Right atrium auricular region (tissue), 2 donors: ENCODE measurements around the gene VRK3. TPM values are rescaled to one million over a fixed set of nuclear protein-coding genes. Genes with fewer than 3 reads are reported as not detected.

ENCODE experiments used
- DNase-seq: peaks from one replicate; pipeline ENCODE4 v3.0.0-alpha.2; 2019; ENCODE audit warnings: low spot score
- H3K27ac ChIP-seq, 2 donors: fragments of 200-600 bp; sonication (generic); 1 replicate in 1 of 2; 2 replicates in 1 of 2; pipeline ENCODE4 v1.5.1; 2016 to 2019
- H3K27me3 ChIP-seq, 2 donors: fragments of 200-600 bp; sonication (generic); one replicate each; pipeline versions ENCODE4 v1.5.1 to v1.6.0; 2017 to 2019
- H3K36me3 ChIP-seq: fragments of 200-600 bp; sonication (generic); one replicate; pipeline ENCODE4 v1.5.1; 2016
- H3K4me1 ChIP-seq, 2 donors: fragments of 200-600 bp; sonication (generic); one replicate each; pipeline versions ENCODE4 v1.5.1 to v1.6.0; 2017 to 2019
- H3K4me3 ChIP-seq, 2 donors: fragments of 200-600 bp; sonication (generic); 1 replicate in 1 of 2; 2 replicates in 1 of 2; pipeline ENCODE4 v1.5.1; 2017 to 2019; ENCODE audit warnings: mild to moderate bottlenecking in 1 of 2, moderate library complexity in 1 of 2
- H3K9me3 ChIP-seq, 2 donors: fragments of 200-600 bp; sonication (generic); one replicate each; pipeline ENCODE4 v1.5.1; 2019
- CTCF ChIP-seq, 2 donors: fragments of 200-600 bp; sonication (generic); IDR thresholded peaks; one replicate each; pipeline ENCODE4 v1.5.1; 2019; ENCODE audit warnings: antibody characterized with exemption in 2 of 2
- total RNA-seq, 2 donors: library from RNA; depleted of rRNA; stranded (reverse); fragments of >200 nt; gene quantifications; one replicate each; pipeline ENCODE4 v1.1.0, GENCODE V29; 2016

The VRK3 gene
- total RNA-seq, 2 donors from 2014 or later, result 20.5 to 25.5 TPM

GRCh38 chr19:50025794-50026549 lies 800 bp upstream of the VRK3 start, which contains the start of gene ZNF473:
ZNF473 (plus strand) TSS chr19:50026005; CDS start chr19:50031083, 5,078 bp downstream.
- no peaks in the 10 kb centered on the region for H3K36me3 ChIP-seq
- H3K27ac ChIP-seq, result peak within 1 kb of the TSS; percentile 88
- no peaks in the 10 kb centered on the region for H3K27me3 ChIP-seq
- TF ChIP-seq CTCF (IDR thresholded peaks at IDR 0.05), result no peak
- H3K4me1 ChIP-seq, result peaks cover 0 to 23% of the 10 kb centered on the region in 2 donors
- peak; percentile 97 for DNase-seq
- no peaks in the 10 kb centered on the region for H3K9me3 ChIP-seq
- H3K4me3 ChIP-seq, result peak within 1 kb of the TSS; percentile 88 to 91

GRCh38 chr19:50024719-50025021 lies 502 bp downstream of the VRK3 start:
- no peak for DNase-seq
- H3K4me3 ChIP-seq, result peak overlapping the region; percentile 88 to 91
- peaks cover 6% of the 10 kb centered on the region for H3K36me3 ChIP-seq

GRCh38 chr19:50022823-50023222 lies 2.3 kb downstream of the VRK3 start:
- TF ChIP-seq CTCF (IDR thresholded peaks at IDR 0.05), result no peak
- Histone ChIP-seq H3K27me3 (no peaks in the 10 kb centered on the region), H3K4me1 (peaks cover 0 to 23% of the 10 kb centered on the region in 2 donors)

More at GRCh38 chr19:50024719-50025021, 502 bp downstream of the VRK3 start:
- Histone ChIP-seq H3K27me3 (no peaks in the 10 kb centered on the region), H3K9me3 (no peaks in the 10 kb centered on the region), H3K27ac (peak overlapping the region; percentile 88), H3K4me1 (peaks cover 0 to 23% of the 10 kb centered on the region in 2 donors)
- TF ChIP-seq CTCF (IDR thresholded peaks at IDR 0.05), result no peak

GRCh38 chr19:50020481-50020880 lies 4.7 kb downstream of the VRK3 start:
- no peak for TF ChIP-seq CTCF (IDR thresholded peaks at IDR 0.05)
- Histone ChIP-seq H3K27me3 (no peaks in the 10 kb centered on the region), H3K4me1 (peaks cover 0 to 12% of the 10 kb centered on the region in 2 donors), H3K27ac (no peak overlapping the region), H3K36me3 (peaks cover 36% of the 10 kb centered on the region), H3K4me3 (no peak overlapping the region), H3K9me3 (no peaks in the 10 kb centered on the region)
- DNase-seq, result no peak

More at GRCh38 chr19:50022823-50023222, 2.3 kb downstream of the VRK3 start:
- no peaks in the 10 kb centered on the region for H3K9me3 ChIP-seq
- H3K27ac ChIP-seq, result no peak overlapping the region
- peaks cover 16% of the 10 kb centered on the region for H3K36me3 ChIP-seq
- no peak for DNase-seq
- H3K4me3 ChIP-seq, result no peak overlapping the region

GRCh38 chr19:50016225-50016807 lies 8.9 kb downstream of the VRK3 start:
- H3K9me3 ChIP-seq, result no peaks in the 10 kb centered on the region
- no peak overlapping the region for H3K27ac ChIP-seq
- no peaks in the 10 kb centered on the region for H3K4me1 ChIP-seq
- no peak for TF ChIP-seq CTCF (IDR thresholded peaks at IDR 0.05)
- DNase-seq, result no peak
- no peaks in the 10 kb centered on the region for H3K27me3 ChIP-seq
- no peak overlapping the region for H3K4me3 ChIP-seq
- peaks cover 62% of the 10 kb centered on the region for H3K36me3 ChIP-seq
